ENCODE measurements around the gene CRTAC1. TPM values are rescaled to one million over a fixed set of nuclear protein-coding genes. Genes with fewer than 3 reads are reported as not detected.

The CRTAC1 gene
- total and polyA plus RNA-seq, 4 donors: 0.14 to 0.33 (median 0.26) TPM

DNA sequence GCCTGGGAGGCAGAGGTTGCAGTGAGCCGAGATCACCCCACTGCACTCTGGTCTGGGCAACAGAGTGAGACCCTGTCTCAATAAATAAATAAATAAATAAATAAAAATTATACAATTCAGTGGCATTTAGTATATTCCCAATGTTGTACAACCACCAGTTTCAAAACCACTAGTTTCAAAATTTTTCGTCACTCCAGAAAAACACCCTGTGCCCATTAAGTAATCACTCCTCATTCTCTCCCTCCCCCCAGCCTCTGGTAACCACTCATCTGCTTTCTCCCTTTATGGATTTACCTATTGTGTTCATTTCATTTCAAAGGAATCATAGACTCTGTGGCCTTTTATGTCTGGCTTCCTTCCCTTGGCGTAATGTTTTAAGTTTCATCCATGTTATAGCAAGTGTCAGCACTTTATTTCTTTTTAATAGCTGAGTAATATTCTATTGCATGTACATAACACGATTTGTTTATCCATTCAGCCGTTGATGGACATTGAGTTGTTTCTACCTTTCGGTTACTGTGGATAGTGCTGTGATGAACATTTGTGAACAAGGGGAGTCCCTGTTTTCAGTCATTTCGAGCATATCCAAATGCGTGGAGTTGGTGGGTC is 210.2 kb downstream of the CRTAC1 start:
- no peak for DNase-seq (ENCODE audit: low spot score)
- Histone ChIP-seq H3K27me3 (ENCODE audit: control insufficient read depth in 4 of 4, insufficient read depth in 4 of 4, low read length in 3 of 4) (no peaks in the 10 kb centered on the region), H3K27ac (ENCODE audit: low read depth in 1 of 2, low read length in 2 of 2) (no peak overlapping the region), H3K4me3 (ENCODE audit: low read depth in 1 of 3, low read length in 3 of 3) (no peak overlapping the region), H3K9ac (ENCODE audit: low read depth in 1 of 2, low read length in 2 of 2) (no peak overlapping the region), H3K4me1 (ENCODE audit: control insufficient read depth in 4 of 4, insufficient read depth in 4 of 4, low read length in 3 of 4) (no peaks in the 10 kb centered on the region), H3K9me3 (ENCODE audit: control insufficient read depth in 4 of 4, low read length in 3 of 4) (no peaks in the 10 kb centered on the region), H3K36me3 (ENCODE audit: control insufficient read depth in 4 of 4, insufficient read depth in 3 of 4, low read depth in 1 of 4, low read length in 3 of 4) (no peaks in the 10 kb centered on the region)
- WGBS: 89% methylated on average over 8 of the region's 8 CpGs
- TF ChIP-seq, protein P1, sequence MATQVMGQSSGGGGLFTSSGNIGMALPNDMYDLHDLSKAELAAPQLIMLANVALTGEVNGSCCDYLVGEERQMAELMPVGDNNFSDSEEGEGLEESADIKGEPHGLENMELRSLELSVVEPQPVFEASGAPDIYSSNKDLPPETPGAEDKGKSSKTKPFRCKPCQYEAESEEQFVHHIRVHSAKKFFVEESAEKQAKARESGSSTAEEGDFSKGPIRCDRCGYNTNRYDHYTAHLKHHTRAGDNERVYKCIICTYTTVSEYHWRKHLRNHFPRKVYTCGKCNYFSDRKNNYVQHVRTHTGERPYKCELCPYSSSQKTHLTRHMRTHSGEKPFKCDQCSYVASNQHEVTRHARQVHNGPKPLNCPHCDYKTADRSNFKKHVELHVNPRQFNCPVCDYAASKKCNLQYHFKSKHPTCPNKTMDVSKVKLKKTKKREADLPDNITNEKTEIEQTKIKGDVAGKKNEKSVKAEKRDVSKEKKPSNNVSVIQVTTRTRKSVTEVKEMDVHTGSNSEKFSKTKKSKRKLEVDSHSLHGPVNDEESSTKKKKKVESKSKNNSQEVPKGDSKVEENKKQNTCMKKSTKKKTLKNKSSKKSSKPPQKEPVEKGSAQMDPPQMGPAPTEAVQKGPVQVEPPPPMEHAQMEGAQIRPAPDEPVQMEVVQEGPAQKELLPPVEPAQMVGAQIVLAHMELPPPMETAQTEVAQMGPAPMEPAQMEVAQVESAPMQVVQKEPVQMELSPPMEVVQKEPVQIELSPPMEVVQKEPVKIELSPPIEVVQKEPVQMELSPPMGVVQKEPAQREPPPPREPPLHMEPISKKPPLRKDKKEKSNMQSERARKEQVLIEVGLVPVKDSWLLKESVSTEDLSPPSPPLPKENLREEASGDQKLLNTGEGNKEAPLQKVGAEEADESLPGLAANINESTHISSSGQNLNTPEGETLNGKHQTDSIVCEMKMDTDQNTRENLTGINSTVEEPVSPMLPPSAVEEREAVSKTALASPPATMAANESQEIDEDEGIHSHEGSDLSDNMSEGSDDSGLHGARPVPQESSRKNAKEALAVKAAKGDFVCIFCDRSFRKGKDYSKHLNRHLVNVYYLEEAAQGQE (IDR thresholded peaks at IDR 0.05): no peak
- TF ChIP-seq SP1 (IDR thresholded peaks at IDR 0.05) (no peak), HNF4A (conservative IDR thresholded peaks at IDR 0.05) (no peak), HNF4G (IDR thresholded peaks at IDR 0.05) (no peak), YY1 (IDR thresholded peaks at IDR 0.05) (no peak), FOXA1 (IDR thresholded peaks at IDR 0.05) (no peak), FOXA2 (IDR thresholded peaks at IDR 0.05) (no peak), EGR1 (IDR thresholded peaks at IDR 0.05; ENCODE audit: low read depth in 2 of 2) (no peak), NR2F2 (IDR thresholded peaks at IDR 0.05) (no peak)
- TF ChIP-seq, protein P2, sequence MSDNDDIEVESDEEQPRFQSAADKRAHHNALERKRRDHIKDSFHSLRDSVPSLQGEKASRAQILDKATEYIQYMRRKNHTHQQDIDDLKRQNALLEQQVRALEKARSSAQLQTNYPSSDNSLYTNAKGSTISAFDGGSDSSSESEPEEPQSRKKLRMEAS (IDR thresholded peaks at IDR 0.05): no peak

DNA sequence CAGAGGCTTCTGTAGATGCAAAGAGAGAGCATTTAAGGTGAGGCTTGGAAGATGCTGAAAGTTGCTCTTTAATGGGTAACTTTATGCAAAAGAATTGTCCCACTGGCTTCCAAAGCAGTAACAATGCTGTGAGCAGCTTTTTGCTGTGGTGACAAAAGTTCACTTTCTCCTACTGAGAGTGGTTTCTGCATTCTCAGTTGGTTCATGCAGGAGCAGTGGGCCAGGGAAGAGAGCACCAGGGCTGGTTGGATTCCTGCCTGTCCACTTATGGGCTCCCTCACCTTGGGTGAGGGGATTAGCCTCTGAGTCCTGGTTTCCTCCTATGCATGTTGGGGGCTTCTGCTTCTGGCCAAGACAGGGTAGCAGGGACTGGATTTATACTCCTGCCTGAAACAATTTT is 211.8 kb downstream of the CRTAC1 start:
- no peaks in the 10 kb centered on the region for H3K36me3 ChIP-seq (ENCODE audit: control insufficient read depth in 4 of 4, insufficient read depth in 3 of 4, low read depth in 1 of 4, low read length in 3 of 4)
- no peaks in the 10 kb centered on the region for H3K9me3 ChIP-seq (ENCODE audit: control insufficient read depth in 4 of 4, low read length in 3 of 4)
- no peak overlapping the region for H3K27ac ChIP-seq (ENCODE audit: low read depth in 1 of 2, low read length in 2 of 2)
- no peak for TF ChIP-seq HNF4G (IDR thresholded peaks at IDR 0.05)
- no peak for TF ChIP-seq TAF1 (conservative IDR thresholded peaks at IDR 0.05)
- no peak for TF ChIP-seq FOXA2 (IDR thresholded peaks at IDR 0.05)
- TF ChIP-seq RXRA (IDR thresholded peaks at IDR 0.05): no peak
- TF ChIP-seq FOXA1 (IDR thresholded peaks at IDR 0.05): no peak
- TF ChIP-seq, protein P3, sequence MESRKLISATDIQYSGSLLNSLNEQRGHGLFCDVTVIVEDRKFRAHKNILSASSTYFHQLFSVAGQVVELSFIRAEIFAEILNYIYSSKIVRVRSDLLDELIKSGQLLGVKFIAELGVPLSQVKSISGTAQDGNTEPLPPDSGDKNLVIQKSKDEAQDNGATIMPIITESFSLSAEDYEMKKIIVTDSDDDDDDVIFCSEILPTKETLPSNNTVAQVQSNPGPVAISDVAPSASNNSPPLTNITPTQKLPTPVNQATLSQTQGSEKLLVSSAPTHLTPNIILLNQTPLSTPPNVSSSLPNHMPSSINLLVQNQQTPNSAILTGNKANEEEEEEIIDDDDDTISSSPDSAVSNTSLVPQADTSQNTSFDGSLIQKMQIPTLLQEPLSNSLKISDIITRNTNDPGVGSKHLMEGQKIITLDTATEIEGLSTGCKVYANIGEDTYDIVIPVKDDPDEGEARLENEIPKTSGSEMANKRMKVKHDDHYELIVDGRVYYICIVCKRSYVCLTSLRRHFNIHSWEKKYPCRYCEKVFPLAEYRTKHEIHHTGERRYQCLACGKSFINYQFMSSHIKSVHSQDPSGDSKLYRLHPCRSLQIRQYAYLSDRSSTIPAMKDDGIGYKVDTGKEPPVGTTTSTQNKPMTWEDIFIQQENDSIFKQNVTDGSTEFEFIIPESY (IDR thresholded peaks at IDR 0.05): no peak
- no peak for TF ChIP-seq SP1 (IDR thresholded peaks at IDR 0.05)
- TF ChIP-seq RAD21 (IDR thresholded peaks at IDR 0.05): no peak
- TF ChIP-seq HNF4A (conservative IDR thresholded peaks at IDR 0.05): no peak
- TF ChIP-seq NR2F2 (IDR thresholded peaks at IDR 0.05): no peak
- TF ChIP-seq, protein P4, sequence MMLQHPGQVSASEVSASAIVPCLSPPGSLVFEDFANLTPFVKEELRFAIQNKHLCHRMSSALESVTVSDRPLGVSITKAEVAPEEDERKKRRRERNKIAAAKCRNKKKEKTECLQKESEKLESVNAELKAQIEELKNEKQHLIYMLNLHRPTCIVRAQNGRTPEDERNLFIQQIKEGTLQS (IDR thresholded peaks at IDR 0.05): no peak
- TF ChIP-seq, protein P2 (IDR thresholded peaks at IDR 0.05): no peak
- H3K4me3 ChIP-seq (ENCODE audit: low read depth in 1 of 3, low read length in 3 of 3): no peak overlapping the region
- H3K9ac ChIP-seq (ENCODE audit: low read depth in 1 of 2, low read length in 2 of 2): no peak overlapping the region
- DNase-seq (ENCODE audit: low spot score): no peak
- H3K27me3 ChIP-seq (ENCODE audit: control insufficient read depth in 4 of 4, insufficient read depth in 4 of 4, low read length in 3 of 4): no peaks in the 10 kb centered on the region
- no peaks in the 10 kb centered on the region for H3K4me1 ChIP-seq (ENCODE audit: control insufficient read depth in 4 of 4, insufficient read depth in 4 of 4, low read length in 3 of 4)

All from liver (tissue), 9 donors.